ENCODE data around the gene AUTS2. TPM values are rescaled to one million over a fixed set of nuclear protein-coding genes. Genes with fewer than 3 reads are reported as not detected.
A peak's percentile ranks its signal among the peaks of the same experiment; 100 is the strongest.

AUTS2 gene
- polyA plus RNA-seq, 1 donor: 80.7 TPM

GRCh38 chr7:69847921-69848612, 249.8 kb downstream of the AUTS2 start:
- no peak for DNase-seq (ENCODE audit: low read depth)

DNA sequence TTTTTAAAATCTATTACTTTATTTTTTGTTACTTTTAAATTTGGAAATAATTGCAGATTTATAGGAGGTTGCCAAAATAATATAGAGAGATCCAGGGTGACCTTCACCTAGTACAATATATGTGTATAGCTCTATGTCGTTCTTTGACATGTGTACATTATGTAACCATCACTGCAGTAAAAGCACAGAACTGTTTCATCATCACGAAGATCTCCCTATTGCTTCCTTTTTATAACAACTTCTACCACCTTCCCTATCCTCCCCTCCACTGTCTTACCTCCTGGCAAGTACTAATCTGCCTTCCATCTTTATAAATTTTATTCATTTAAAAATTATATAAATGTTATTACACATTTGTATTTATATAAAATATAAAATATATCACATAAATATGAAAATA, 251.0 kb downstream of the AUTS2 start:
- no peak for DNase-seq (ENCODE audit: low read depth)

DNA sequence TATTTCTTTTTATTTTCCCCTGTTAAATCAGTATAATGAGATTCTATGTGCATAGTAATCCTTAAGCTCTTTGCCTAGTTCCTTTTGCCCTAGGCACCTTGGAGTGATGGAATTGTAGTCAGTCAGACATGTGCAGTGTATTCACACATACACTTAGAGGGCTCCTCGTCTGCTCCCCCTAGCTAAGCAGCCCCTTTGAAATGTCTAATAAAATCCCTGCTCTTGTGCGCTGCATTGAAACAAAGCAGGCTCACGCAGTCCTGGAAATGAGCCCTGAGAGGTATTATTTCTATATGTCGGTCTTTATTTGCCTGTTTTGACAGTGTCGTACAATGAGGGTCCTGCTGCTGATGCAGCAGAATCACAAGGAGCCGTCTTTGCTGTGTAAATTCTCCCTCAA, 258.7 kb downstream of the AUTS2 start:
- no peak for DNase-seq (ENCODE audit: low read depth)

DNA sequence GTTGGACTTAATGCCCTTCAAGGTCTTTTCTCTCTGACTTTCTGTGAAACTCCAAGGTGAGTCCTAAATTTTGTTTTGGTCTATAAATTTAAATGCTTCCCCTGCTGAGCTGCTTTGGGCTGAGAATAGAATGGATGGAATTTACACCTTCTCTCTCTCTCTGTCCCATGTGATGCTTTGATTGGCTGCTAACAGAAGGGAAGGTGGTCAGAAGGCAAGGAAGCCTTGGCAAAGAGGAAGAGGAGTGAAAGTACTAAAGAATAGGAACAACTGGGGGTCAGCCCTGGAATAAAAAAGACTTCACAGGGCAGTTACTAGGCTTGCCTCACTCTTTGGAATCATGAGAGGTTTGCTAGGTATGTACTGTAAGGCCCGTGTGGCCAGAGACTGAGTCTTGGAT, 260.2 kb downstream of the AUTS2 start:
- DNase-seq (ENCODE audit: low read depth): no peak

DNA sequence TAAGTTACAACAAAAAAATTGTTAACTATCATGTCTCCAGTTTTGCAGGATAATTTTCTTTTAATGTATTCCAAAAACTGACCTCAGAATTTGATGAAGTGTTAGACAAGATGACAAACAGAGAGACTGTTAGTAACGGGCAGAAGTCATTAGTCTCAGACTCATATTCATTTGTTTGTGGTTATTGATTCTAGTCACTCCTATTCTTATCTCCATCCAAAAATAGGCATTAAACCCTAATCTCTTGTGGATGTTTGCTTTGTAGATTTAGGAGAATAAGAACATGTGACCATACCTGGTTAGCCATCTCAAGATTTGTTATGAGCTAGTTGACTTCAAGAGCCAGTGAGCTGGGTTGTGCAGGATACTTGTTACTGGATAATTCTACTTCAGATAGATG, 261.1 kb downstream of the AUTS2 start:
- no peak for DNase-seq (ENCODE audit: low read depth)

GRCh38 chr7:69860486-69860885, 262.2 kb downstream of the AUTS2 start:
- DNase-seq (ENCODE audit: low read depth): no peak

DNA sequence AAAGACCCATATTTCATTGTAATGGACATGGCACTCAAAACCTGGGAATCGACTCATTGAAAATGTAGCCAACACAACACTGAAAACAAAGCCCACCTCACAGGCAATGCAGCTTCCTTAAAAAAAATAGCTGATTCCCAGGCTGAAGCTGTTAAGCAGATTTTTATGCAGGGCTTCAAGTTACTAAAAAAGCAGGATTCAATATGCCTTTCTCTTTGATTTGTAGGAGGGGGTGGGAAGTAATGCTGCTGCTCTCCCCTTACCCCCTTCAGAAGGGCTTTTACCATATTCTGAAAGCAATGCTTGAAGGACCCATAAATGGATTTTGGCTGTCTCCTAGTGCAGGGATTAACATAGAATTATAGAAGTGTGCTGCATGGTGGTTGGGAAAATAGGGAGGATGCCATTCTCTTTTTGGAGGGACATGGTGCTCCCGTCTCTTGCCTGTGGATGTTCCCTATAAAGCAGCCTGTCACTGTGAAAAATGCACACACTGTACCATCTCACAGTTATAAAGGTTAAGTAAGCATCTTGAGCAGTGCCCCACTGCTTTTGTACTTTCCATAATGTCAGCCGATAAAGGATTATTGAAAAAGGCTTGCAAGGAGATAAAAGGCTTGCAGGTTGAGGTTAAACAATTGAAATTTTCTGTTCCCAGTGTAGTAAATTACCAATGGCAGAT, 262.8 kb downstream of the AUTS2 start:
- DNase-seq (ENCODE audit: low read depth): no peak

DNA sequence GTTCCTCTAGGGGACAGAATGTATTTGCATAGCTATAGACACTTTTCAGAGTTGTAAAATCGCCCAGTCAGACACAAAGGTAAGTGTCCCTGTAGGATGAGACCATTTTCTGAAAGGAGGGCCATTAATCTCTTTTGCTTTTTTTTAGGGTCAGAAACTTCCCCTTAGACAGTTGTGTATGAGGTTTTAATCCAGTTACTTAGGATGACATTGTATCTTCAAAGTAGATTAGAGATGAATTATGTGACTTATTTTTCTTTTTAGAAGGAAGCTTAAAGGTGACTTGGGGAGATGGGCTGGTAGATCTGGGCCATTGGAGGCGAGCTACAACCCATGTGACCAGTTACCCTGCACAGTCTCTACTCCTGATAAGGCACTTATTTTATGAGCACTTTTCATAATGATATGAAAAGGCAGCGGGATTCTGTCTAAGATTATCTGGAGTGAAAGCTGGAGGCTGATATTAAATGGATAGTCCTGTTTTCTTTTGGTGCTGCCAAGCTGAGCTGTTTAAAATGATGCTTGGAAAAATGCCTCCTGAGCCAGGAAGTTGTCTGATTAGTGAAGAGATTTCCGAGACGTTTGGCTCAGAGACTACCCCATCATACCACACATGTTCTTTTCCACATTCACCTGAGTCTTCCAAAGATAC, 264.3 kb downstream of the AUTS2 start:
- DNase-seq (ENCODE audit: low read depth): peak; percentile 6

DNA sequence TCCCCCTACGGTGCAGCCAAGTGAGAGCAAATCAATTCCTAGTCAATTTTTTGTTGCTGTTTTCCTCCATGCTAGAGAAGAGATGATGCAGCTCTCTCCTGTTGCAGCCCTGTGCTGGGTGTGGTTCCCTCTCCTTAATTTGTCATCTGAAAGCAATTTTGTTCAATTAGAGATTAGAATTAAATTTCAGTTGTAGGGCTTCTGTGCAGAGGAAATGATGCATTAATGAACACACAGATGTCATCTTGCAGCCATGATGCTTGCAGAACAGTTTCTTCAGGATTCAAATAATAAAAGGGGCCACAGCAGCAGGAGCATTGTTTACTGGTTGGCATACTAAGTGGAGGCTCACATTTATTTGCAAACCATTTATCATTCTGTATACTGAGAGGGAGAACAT, 266.0 kb downstream of the AUTS2 start:
- no peak for DNase-seq (ENCODE audit: low read depth)

DNA sequence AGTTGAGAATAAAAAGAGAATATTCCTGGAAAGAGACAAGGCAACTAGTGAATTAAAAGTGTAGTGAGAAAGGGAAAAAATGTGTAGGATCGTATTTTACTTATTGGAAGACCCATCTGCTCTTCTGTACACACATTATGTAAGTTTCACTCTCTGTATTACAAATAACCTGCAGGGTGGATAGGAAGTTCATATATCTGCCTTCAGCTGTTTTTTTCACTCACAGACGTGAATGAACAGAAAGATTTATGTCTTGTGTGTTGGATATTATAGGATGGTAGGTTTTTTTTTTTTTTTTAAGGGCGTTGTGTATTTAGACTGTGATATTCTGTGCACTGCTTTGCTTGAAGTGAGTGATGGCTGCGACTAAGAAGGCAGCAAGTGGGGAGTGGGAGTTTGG, 266.5 kb downstream of the AUTS2 start:
- DNase-seq (ENCODE audit: low read depth): no peak

GRCh38 chr7:69868921-69869320, 270.6 kb downstream of the AUTS2 start:
- no peak for DNase-seq (ENCODE audit: low read depth)

DNA sequence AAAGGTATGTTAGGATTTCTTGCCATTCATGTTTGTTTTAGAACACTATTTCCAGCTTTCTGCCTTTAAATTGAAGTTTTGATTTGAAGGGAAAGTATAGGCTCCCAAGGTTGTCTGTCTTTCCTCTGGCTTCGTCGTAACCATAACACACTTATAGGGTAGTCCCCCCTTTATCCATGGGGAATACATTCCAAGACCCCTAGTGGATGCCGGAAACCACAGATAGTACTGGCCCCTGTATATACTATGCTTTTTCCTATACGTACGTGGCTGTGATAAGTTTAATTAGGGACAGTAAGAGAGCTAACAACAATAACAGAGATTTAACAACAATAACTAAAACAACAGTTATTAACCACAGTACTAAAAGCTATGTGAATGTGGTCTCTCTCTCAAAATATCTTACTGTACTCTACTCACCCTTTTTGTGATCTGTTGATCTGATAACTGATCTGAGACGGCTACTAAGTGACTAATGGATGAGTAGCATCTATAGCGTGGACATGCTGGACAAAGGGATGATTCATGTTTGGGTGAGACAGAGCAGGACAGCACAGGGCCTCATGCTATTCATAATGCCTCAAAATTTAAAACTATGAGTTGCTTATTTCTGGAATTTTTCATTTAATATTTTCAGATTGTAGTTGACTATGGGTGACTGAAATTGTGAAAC, 273.1 kb downstream of the AUTS2 start:
- DNase-seq (ENCODE audit: low read depth): no peak

GRCh38 chr7:69871886-69872569, 273.8 kb downstream of the AUTS2 start:
- DNase-seq (ENCODE audit: low read depth): no peak

DNA sequence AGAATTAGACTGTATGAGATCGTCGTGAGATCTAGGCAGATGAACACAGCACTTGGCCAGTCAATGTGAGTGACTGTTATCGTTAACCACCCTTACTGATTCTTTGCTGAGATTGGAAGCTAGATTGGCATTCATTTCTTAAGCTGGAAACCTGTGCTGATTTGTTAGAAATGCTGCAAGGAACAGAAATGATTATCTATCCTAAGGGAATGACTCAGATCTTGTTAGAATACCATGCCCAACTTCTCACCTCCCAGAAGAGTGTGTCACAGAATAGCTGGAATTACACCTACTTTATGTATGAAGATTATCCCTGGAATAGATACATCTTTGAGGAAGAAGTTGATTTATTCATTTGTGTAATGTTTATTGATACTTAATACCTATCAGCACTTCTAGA, 275.2 kb downstream of the AUTS2 start:
- no peak for DNase-seq (ENCODE audit: low read depth)

- DNase-seq (ENCODE audit: low read depth): no peak
Measured at GRCh38 chr7:69878015-69878414, 279.7 kb downstream of the AUTS2 start.

DNA sequence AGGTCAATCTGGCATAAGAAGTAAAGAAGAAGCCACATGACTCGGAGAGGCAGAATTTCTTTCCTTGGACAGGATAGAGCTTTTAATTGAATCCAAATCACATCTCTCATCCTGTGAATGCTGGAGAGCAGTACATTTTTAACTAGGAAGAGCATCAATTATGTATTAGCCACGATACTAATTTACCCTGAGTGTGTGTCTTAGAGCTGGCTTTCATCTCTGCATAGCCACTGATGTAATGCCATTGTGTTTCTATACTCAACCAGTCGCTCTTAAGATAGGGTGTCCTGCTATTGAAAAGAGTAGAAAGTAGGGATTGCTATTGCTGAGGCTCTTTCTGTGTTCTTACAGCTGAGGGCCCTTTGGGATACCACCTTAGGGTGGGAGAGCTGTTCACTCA, 280.3 kb downstream of the AUTS2 start:
- DNase-seq (ENCODE audit: low read depth): no peak

GRCh38 chr7:69879989-69880388, 281.7 kb downstream of the AUTS2 start:
- no peak for DNase-seq (ENCODE audit: low read depth)

GRCh38 chr7:69880840-69881239, 282.6 kb downstream of the AUTS2 start:
- DNase-seq (ENCODE audit: low read depth): no peak

DNA sequence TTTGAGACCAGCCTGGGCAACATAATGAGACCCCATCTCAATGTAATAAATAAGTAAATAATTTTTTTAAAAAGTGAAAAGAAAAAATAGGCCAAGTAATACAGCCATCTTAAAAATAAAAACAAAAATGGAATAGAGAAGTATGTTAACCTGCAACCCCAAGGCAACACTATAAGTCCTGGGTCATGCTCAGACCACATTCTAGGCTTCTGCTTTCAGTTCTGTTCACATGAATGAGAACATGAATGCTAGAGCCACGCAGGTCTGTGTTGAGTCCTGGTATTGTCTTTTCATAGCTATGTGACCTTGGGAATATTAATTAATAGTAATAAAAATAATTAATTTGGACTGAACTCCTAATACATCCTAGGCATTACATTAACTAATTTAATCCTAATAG, 284.0 kb downstream of the AUTS2 start:
- DNase-seq (ENCODE audit: low read depth): no peak

DNA sequence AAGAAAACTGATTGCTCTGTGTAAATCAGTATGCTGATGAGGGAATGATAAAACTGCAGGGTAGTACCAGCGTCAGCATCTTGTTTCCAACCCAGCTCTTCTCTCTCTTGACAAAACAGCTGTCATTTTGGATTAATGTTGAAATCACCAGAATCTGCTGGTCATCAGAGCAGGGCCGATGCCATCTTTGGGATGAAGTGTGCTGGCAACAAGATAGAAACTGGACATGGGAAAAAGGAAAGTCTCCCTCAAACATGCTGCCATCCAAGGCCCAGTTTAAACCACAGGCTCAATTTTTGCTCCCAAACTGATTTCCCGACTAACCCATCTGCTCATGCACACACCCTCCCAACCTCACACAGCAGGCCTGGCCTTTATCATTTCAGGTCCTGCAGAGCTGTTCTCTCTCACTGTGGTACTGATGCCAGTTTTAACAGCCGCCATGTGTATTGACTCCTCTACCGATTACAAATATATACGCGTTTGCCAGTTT, 285.2 kb downstream of the AUTS2 start:
- no peak for DNase-seq (ENCODE audit: low read depth)

DNA sequence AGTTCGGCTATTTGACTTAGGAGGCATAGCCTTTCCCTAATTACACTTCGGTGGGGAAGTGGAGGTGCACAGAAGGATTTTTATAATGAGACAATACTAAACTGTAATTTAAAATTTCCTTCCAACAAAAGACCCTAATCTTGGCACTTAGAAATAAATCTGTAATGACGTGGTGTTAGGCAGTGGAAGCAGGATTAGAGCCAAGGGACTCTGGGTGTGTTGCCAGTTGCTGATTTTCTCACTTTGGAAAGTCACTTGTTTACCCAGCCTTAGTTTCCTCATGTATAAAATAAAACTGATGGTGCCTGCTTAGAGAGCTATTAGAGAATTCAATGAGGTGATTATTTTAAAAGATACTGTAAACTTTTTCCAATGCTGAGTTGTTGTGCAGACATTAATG, 287.2 kb downstream of the AUTS2 start:
- DNase-seq (ENCODE audit: low read depth): no peak

Measured in forelimb muscle (tissue), 1 donor.